ENCODE data around the gene NEK4. TPM values are rescaled to one million over a fixed set of nuclear protein-coding genes. Genes with fewer than 3 reads are reported as not detected.

Gene NEK4
- total and polyA plus RNA-seq, 2 of the 13 experiments (the other 11 are each of a cell fraction or from before 2014, with no cell fraction given) = 16.5 to 38.0 TPM

GRCh38 chr3:52770496-52771333 lies at the start of gene NEK4 (continued):
- no peak for TF ChIP-seq AKNA (CRISPR knock-in tag; IDR thresholded peaks at IDR 0.05; ENCODE audit: borderline replicate concordance)
- TF ChIP-seq KLF16 (CRISPR knock-in tag; IDR thresholded peaks at IDR 0.05) = peak in 1 of 2 experiments; percentile 78; a peak in 1 of 4 replicates
- TF ChIP-seq MED8 (CRISPR knock-in tag; IDR thresholded peaks at IDR 0.05; ENCODE audit: insufficient replicate concordance) = peak; percentile 42
- no peak for TF ChIP-seq ATRX (CRISPR knock-in tag; IDR thresholded peaks at IDR 0.05; ENCODE audit: borderline replicate concordance)
- TF ChIP-seq ZNF615 (CRISPR knock-in tag; IDR thresholded peaks at IDR 0.05; ENCODE audit: borderline replicate concordance) = no peak
- TF ChIP-seq SIX4 (CRISPR knock-in tag; IDR thresholded peaks at IDR 0.05) = no peak
- TF ChIP-seq KDM6A (CRISPR knock-in tag; IDR thresholded peaks at IDR 0.05; ENCODE audit: low read depth) = no peak
- peak; percentile 57; the same call in 1 of the 2 replicates for TF ChIP-seq CC2D1A (CRISPR knock-in tag; IDR thresholded peaks at IDR 0.05)
- peak; percentile 39; the same call in 1 of the 2 replicates for TF ChIP-seq ZNF503 (CRISPR knock-in tag; IDR thresholded peaks at IDR 0.05)
- TF ChIP-seq ZNF382 (CRISPR knock-in tag; IDR thresholded peaks at IDR 0.05; ENCODE audit: borderline replicate concordance) = no peak
- no peak for TF ChIP-seq ZNF414 (CRISPR knock-in tag; IDR thresholded peaks at IDR 0.05)
- TF ChIP-seq ZFP36 (IDR thresholded peaks at IDR 0.05; ENCODE audit: borderline replicate concordance, low read depth, low read length, partially characterized antibody) = no peak
- 0 out of 2 replicates have a peak, but pooled peaks have one; percentile 16 for TF ChIP-seq REPIN1 (CRISPR knock-in tag; IDR thresholded peaks at IDR 0.05; ENCODE audit: borderline replicate concordance, low read depth)
- no peak for TF ChIP-seq ZNF781 (CRISPR knock-in tag; IDR thresholded peaks at IDR 0.05; ENCODE audit: borderline replicate concordance, not compliant biosample characterization)
- TF ChIP-seq ZNF256 (CRISPR knock-in tag; conservative IDR thresholded peaks at IDR 0.05) = peak; percentile 35; the same call in 1 of the 2 replicates
- TF ChIP-seq ZNF577 (CRISPR knock-in tag; IDR thresholded peaks at IDR 0.05; ENCODE audit: borderline replicate concordance, low read depth) = no peak
- TF ChIP-seq MIER3 (CRISPR knock-in tag; IDR thresholded peaks at IDR 0.05; ENCODE audit: borderline replicate concordance) = peak; percentile 53; the same call in 1 of the 2 replicates
- TF ChIP-seq HOMEZ (CRISPR knock-in tag; IDR thresholded peaks at IDR 0.05; ENCODE audit: low read depth) = no peak
- 0 out of 2 replicates have a peak, but pooled peaks have one; percentile 69 for TF ChIP-seq ARNT2 (CRISPR knock-in tag; IDR thresholded peaks at IDR 0.05; ENCODE audit: low read depth)

Data from HepG2 (cell line).